NCI-H1417 (cell line): ENCODE measurements around the gene IBA57.
A peak's percentile ranks its signal among the peaks of the same experiment; 100 is the strongest.

Experiments used
- DNase-seq, 3 experiments: peaks; one replicate each; lab custom pipeline; 2025; lab: John Stamatoyannopoulos, UW

Gene IBA57

GRCh38 chr1:228144993-228145343, 20.6 kb upstream of the IBA57 start:
- no peak for DNase-seq

GRCh38 chr1:228145463-228146416, 19.9 kb upstream of the IBA57 start:
- DNase-seq: no peak

- DNase-seq: no peak
Observed at GRCh38 chr1:228146417-228147150, 19.0 kb upstream of the IBA57 start.

GRCh38 chr1:228147151-228147693, 18.4 kb upstream of the IBA57 start:
- DNase-seq: no peak

GRCh38 chr1:228147768-228148167, 17.8 kb upstream of the IBA57 start:
- no peak for DNase-seq

- DNase-seq: no peak
Observed at GRCh38 chr1:228148196-228148861, 17.3 kb upstream of the IBA57 start.

- no peak for DNase-seq
Observed at GRCh38 chr1:228148935-228149405, 16.6 kb upstream of the IBA57 start.

- DNase-seq: no peak
Observed at GRCh38 chr1:228149406-228150119, 16.0 kb upstream of the IBA57 start, which contains the start of gene GJC2. TSS of gene GJC2 (plus strand) at chr1:228149930. CDS start at chr1:228157759, 7,829 bp downstream.

- DNase-seq: no peak
Observed at GRCh38 chr1:228150120-228150460, 15.5 kb upstream of the IBA57 start.

GRCh38 chr1:228150461-228151179, 15.0 kb upstream of the IBA57 start:
- DNase-seq: no peak

GRCh38 chr1:228151180-228151925, 14.3 kb upstream of the IBA57 start:
- DNase-seq: no peak

- no peak for DNase-seq
Observed at GRCh38 chr1:228152097-228152917, 13.3 kb upstream of the IBA57 start.

GRCh38 chr1:228152918-228153258, 12.7 kb upstream of the IBA57 start:
- no peak for DNase-seq

- no peak for DNase-seq
Observed at GRCh38 chr1:228154021-228154669, 11.5 kb upstream of the IBA57 start.

GRCh38 chr1:228154670-228155571, 10.7 kb upstream of the IBA57 start:
- peak in 2 of 3 experiments; percentile 86 to 92 for DNase-seq

GRCh38 chr1:228155596-228156514, 9.7 kb upstream of the IBA57 start:
- no peak for DNase-seq

GRCh38 chr1:228156515-228156881, 9.1 kb upstream of the IBA57 start:
- DNase-seq: no peak
